GM19193 (cell line): ENCODE results near the gene KLF3.
A peak's percentile ranks its signal among the peaks of the same experiment; 100 is the strongest.

ENCODE experiments used
- POLR2A ChIP-seq: IDR thresholded peaks from 4 replicates; pipeline ENCODE4 v1.6.1; 2011; ENCODE audit not compliant: insufficient read depth, insufficient read length; ENCODE audit errors: extremely low read depth

Gene KLF3

DNA sequence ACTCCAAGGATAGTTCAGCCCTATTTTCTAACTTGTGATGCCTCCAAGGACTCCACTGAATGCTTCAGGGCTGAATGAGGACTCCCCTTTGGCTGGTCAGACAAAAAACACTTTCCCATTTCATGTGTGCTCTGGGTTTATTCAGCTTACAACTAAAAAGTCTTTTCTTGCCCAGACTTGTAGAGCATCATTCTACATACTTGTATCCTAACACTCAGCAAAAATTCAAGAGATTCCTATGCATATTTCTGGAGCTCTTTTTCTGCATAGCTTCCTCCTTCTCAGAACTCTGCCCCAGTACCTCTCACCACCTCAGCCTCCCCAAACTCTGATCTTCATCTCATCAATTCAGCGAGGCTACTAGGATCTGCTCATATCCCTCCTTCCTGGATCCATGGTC, 22.2 kb upstream of the KLF3 start:
- TF ChIP-seq POLR2A, result no peak

- no peak for TF ChIP-seq POLR2A
Observed at GRCh38 chr4:38644201-38644600, 19.8 kb upstream of the KLF3 start.

DNA sequence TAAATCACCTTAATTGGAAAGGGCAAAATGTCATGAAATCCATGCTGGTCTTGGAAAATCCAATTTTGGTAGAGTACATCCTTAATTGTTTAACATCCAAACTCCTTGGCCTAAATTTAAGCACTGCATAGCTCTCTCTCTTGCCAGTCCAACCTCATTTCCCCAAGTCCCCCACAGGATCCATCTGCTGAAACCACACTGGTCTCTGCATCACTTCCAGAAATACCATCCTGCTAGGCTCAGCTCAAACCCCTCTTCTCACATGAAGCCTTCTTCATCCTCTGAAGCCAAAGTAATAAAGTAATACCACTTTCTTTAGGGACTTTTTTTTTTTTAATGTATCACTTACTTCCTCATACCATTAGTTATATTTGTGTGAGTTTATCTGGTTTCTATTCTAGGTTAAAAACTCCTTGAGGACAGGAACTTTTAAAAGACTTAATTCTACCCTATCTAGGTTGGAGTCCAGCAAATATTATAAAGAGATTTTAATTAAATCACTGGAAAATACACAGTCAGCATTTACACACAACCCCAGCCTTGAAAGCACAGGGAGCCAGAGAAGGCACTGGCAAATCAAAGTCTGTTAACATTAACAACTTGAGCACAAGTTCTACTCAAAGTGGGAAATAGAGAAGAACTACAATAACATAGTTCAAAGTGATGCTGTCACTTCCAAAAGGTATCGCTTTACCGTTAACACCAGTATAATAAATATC, 16.7 kb upstream of the KLF3 start:
- TF ChIP-seq POLR2A, result no peak

GRCh38 chr4:38650133-38650532, 13.9 kb upstream of the KLF3 start:
- no peak for TF ChIP-seq POLR2A

DNA sequence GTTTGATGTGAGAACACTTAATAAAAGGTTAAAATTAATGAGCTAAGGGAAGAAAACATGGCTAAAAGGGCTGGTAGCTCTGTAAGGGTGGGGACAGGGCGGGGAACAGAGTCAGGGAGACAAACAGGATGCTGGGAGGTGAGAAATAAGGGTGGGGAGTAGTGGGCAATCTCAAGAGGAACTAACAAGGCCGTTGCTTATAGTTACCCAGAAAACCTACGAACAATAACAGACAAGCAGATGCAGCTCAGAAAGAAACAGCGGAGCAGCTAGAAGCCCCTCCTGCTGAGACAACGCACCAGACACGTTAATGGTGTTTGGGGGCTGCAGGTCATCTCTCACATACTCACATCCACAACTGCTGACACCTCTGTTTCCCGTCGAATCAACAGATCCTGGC, 9.7 kb upstream of the KLF3 start:
- no peak for TF ChIP-seq POLR2A

- TF ChIP-seq POLR2A, result no peak
Observed at GRCh38 chr4:38656111-38656510, 7.9 kb upstream of the KLF3 start.

DNA sequence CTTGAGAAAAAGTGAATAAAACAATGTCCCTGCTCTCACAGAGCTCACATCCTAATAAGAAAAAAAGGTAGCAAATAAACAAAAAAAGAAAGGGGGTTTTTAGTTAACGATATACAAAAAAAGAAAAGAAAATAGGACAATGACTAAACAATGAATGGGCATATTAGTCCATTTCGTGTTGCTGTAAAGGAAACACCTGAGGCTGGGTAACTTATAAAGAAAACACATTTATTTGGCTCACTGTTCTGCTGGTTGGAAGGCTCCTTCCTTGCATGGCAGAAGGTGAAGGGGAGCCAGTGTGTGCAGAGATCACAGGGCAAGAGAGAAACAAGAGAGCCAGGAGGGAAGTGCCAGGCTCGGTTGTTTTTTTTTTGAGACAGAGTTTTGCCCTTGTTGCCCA, 4.7 kb upstream of the KLF3 start:
- no peak for TF ChIP-seq POLR2A

- TF ChIP-seq POLR2A, result no peak
Observed at GRCh38 chr4:38660838-38661237, 3.2 kb upstream of the KLF3 start.

- TF ChIP-seq POLR2A, result no peak
Observed at GRCh38 chr4:38661371-38661770, 2.6 kb upstream of the KLF3 start.

GRCh38 chr4:38662522-38663089, 1.4 kb upstream of the KLF3 start:
- TF ChIP-seq POLR2A, result no peak

- TF ChIP-seq POLR2A, result peak; percentile 13
Observed at GRCh38 chr4:38663090-38663800, 754 bp upstream of the KLF3 start.

DNA sequence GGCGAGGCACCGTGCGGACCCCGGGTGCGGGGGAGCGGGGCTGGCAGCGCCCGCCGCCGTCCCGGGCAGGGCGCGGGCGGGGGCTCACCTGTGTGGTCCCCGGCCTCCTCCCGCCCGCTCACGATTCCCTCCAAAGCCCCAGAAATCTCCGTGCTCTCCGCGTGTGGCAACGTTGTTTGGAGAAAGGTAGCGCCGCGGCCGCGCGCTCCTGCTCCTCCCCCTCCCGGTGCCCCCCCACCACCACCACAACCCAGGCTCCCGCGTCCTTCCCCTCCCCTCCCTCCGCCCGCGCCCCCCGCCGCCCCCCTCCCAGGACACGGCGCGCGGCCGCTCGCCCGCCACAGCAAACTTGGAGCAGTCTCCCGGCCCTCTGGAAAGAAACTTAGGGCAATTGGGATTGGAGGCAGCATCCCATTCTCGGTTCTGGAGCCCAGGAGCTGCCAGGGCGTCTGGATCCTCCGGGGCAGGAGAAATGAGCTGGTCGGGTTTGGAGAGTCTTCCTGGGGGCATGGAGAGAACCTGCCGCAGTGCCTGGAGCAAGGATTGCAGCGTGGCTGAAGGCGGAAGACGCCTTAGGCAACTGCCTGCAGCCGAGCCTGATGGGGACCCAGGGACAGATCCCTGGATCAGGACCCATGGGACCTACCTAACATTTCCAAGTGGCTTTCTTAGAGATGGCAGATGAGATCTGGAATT, 855 bp downstream of the KLF3 start:
- no peak for TF ChIP-seq POLR2A

DNA sequence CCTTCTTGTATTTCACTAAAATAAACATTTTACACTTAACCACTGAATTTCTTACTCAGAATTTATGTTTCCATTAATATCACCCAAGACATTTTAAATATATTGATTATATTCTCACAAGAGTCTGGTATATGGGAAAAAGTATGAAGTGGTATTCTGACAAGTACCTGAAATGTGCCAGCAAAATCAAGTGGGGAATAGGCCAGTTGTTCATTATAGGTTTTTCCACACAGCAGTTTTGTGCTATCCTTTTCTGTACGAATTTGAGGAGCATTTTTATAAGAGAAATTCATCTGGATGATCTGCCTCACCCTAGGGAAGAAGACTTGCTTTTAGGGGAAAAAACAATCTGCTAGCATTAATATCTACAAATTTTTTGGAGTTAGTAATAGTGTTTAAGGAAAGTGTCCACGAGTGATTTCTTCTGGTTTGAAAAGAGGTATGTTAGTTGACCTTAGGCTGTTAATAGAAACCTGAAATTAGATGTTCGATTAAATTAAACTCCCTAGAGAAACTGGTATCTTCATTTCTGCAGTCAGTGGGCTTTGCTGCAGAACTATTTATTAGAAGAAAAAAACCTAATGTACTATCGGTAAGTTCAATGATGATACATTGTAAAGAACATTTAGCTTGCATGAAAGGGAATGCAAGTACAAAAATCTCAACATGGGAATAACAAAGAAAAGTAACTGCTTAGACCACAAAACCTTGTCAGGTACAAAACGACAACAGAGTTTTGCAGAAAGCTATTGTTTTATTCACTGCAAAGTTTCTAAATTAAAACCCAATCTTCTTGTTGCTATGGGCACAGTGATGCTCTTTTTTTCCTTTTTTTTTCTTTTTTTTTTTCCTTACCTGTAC, 1.8 kb downstream of the KLF3 start:
- no peak for TF ChIP-seq POLR2A

DNA sequence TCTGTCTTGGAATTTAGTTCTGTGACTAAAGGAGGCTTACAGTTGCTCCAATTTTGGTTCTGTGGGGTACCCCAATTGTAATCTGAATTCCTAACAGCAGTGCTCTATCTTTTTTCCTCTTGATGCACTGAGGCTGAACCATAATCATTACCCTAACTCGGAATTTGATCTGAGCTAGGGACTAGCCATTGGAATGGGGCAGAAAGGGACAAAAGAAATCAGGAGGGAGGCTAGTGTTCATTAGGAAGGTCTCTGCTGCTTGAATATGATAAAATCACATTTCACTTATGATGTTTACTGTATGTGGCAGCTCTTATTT, 2.7 kb downstream of the KLF3 start:
- no peak for TF ChIP-seq POLR2A
